ENCODE data around the gene ZBTB43. TPM values are rescaled to one million over a fixed set of nuclear protein-coding genes. Genes with fewer than 3 reads are reported as not detected.
A peak's percentile ranks its signal among the peaks of the same experiment; 100 is the strongest.
"Not testable (repeated sequence)": the region's sequence is repeated elsewhere in the genome, so short reads cannot be mapped to it uniquely, and the experiment has no call there.

ZBTB43 gene
- total RNA-seq, 1 experiment from 2014 or later: 4.3 TPM

DNA sequence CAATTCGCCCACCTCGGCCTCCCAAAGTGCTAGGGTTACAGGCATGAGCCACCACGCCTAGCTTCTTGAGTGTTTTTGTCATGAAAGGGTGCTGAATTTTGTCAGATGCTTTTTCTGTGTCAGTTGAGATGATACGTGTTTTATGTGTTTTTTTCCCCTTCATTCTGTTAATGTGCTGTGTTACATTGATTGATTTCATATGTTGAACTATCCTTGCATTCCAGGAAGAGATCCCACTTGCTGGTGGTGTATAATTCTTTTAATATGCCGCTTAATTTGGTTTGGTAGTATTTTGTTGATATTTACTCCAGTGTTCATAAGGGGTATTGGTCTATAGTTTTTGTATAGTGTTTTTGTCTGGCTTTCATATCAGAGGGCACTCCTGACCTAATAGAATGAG is 13.6 kb downstream of the ZBTB43 start:
- in situ Hi-C loops (cut with HindIII; ENCODE audit: low sequenced_read_pairs): no loop called here
- DNase-seq (ENCODE audit: low spot score): no peak

DNA sequence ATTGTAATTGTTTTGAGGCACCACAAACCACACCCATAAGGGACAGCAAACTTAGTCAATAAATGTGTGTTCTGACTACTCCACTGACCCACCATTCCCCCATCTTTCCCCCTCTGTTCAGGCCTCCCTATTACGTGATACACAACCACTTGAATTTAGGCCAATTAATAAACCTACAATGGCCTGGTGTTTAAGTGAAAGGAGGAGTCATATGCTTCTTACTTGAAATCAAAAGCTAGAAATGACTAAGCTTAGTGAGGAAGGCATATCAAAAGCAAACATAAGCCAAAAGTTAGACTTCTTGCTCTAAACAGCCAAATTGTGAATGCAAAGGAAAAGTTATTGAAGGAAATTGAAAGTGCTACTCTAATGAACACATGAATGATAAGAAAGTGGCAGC is 14.6 kb downstream of the ZBTB43 start:
- DNase-seq (ENCODE audit: low spot score): no peak
- in situ Hi-C loops (cut with HindIII; ENCODE audit: low sequenced_read_pairs): no loop called here

DNA sequence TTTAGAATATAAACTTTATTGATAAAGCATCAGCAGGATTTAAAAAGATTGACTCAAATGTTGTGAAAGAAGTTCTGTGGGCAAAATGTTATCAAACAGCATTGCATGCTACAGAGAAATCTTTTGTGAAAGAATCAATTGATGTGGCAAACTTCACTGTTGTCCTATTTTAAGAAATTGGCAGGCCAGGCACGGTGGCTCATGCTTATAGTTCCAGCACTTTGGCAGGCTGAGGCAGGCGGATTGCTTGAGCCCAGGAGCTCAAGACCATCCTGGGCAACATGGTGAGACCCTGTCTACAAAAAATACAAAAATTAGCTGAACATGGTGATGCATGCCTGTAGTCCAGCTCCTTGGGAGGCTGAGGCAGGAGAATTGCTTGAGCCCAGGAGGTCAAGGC is 17.4 kb downstream of the ZBTB43 start:
- peak; percentile 23 for DNase-seq (ENCODE audit: low spot score)
- in situ Hi-C loops (cut with HindIII; ENCODE audit: low sequenced_read_pairs): no loop called here

DNA sequence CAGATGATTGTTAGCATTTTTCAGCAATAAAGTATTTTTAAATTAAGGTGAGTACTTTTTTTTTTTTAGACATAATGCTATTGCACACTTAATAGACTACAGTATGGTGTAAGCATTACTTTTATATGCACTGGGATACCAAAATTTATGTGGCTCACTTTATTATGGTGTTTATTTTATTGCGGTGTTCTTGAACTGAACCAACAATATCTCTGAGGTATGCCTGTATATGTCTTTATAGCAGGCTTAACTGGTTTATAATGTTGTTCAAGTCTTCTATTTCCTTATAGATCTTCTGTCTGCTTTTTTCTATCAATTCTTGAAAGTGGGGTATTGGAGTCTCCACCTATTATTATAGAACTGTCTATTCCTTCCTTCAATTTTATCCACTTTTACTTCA is 18.0 kb downstream of the ZBTB43 start:
- in situ Hi-C loops (cut with HindIII; ENCODE audit: low sequenced_read_pairs): no loop called here
- no peak for DNase-seq (ENCODE audit: low spot score)

DNA sequence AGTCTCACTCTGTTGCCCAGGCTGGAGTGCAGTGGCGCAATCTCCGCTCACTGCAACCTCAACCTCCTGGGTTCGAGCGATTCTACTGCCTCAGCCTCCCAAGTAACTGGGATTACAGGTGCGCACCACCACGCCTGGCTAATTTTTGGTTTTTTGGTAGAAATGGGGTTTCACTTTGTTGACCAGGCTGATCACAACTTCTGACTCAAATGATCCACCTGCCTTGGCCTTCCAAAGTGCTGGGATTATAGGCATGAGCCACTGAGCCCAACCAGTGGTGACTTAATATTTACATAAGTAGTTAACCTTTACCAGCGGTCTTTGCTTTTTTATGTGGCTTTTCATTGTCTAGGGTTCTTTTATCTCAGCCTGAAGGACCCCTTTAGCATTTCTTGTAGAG is 19.2 kb downstream of the ZBTB43 start:
- DNase-seq (ENCODE audit: low spot score); in situ Hi-C loops (cut with HindIII; ENCODE audit: low sequenced_read_pairs): not testable (repeated sequence)

DNA sequence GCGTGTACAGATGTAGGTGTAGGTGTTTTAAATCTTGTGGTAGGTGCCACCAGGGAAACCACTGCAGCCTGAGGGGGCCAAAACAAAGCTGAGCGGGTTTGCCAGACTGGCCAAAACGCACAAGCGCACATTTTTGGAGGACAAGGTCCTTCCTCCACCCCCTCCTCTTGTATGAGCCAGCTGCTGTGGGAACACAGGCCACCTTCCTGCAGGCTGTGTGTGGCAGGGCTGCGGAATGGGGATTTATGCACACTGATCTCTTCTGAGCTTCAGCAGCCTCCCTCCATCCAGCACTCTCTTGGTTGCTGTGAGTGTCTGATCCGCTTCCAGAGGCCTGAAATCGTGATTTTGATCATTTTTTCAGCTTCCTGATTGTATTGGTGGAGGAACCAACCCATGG is 22.4 kb downstream of the ZBTB43 start:
- in situ Hi-C loops (cut with HindIII; ENCODE audit: low sequenced_read_pairs): no loop called here

DNA sequence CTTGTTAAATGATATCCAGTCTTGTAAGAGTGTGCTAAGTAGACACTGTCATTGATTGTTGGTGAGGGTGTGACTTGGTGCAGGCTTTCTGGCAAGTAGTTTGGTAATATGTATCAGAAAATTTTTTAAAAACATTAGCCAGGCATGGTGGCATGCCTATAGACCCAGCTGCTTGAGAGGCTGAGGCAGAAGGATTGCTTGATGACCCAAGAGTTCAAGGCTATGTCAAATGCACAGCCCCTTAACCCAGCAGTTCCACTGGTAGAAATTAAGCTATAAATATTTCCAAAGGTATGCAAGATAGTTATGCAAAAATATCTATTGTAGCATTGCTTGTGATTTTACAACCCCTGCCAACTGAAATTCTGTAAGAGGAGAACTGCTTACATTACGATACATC is 24.2 kb downstream of the ZBTB43 start:
- in situ Hi-C loops (cut with HindIII; ENCODE audit: low sequenced_read_pairs): no loop called here
- no peak for DNase-seq (ENCODE audit: low spot score)

More for the DNA sequence above, 22.4 kb downstream of the ZBTB43 start:
- DNase-seq (ENCODE audit: low spot score): no peak

DNA sequence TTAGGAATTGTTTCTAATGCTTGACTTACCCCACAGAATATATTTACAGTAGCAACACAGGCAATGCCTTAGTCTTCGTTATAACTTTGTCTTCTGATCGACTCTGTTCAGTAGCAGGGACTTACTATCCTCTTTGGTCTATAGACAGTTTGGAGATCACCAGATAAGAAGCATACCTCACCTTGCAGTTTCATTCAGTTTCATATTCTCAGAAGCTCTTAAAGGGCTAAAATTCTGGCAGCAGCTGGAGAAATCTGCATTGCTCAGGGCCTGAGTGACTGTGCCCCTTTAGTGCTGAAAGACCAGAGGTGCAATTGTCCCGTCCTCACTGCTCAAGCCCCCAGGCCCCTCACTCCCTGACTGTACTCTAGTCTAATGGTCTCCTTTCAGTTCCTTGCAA is 26.0 kb downstream of the ZBTB43 start:
- in situ Hi-C loops (cut with HindIII; ENCODE audit: low sequenced_read_pairs): no loop called here
- no peak for DNase-seq (ENCODE audit: low spot score)

DNA sequence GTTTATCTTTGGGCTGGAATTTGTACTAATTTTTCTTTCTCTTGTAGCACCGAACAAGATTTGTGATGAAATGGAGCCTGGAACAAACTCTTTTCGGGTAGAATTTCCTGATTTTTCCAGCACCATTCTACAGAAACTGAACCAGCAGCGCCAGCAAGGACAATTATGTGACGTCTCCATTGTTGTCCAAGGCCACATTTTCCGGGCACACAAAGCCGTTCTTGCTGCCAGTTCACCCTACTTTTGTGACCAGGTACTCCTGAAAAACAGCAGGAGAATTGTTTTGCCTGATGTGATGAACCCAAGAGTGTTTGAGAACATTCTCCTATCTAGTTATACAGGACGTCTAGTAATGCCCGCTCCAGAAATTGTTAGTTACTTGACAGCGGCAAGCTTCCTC is 27.6 kb downstream of the ZBTB43 start:
- in situ Hi-C loops (cut with HindIII; ENCODE audit: low sequenced_read_pairs): no loop called here
- DNase-seq (ENCODE audit: low spot score): no peak

DNA sequence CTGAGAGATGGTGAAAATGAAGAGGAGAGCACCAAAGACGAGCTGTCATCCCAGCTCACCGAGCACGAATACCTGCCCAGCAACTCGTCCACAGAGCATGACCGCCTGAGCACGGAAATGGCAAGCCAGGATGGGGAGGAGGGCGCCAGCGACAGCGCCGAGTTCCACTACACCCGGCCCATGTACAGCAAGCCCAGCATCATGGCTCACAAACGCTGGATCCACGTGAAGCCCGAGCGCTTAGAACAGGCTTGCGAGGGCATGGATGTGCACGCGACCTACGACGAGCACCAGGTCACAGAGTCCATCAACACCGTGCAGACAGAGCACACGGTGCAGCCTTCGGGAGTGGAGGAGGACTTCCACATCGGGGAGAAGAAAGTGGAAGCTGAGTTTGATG is 28.2 kb downstream of the ZBTB43 start:
- in situ Hi-C loops (cut with HindIII; ENCODE audit: low sequenced_read_pairs): no loop called here
- DNase-seq (ENCODE audit: low spot score): no peak

DNA sequence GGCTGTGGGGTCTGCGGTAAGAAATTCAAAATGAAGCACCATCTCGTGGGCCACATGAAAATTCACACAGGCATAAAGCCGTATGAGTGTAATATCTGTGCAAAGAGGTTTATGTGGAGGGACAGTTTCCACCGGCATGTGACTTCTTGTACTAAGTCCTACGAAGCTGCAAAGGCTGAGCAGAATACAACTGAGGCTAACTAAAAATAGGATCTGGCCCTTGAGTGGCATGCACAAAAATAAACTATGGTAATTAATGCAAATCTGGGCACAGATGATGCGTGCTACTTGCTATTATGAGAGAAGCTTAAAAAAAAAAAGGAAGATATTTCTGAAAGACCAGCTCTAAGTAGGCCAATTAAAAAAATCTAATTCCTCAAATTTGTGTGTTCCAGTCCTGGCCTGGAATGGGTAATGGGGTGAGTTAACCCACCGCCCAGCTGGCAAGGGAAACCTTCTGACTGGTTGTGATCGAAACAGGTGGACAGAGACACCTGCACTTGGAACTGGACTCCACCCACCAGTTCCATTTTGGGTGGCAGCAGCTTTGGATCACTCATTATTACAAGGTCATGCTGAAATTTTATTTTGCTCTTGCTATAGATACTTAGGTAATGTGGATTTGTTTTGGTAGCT is 29.0 kb downstream of the ZBTB43 start:
- peak; percentile 35 for DNase-seq (ENCODE audit: low spot score)
- in situ Hi-C loops (cut with HindIII; ENCODE audit: low sequenced_read_pairs): no loop called here

DNA sequence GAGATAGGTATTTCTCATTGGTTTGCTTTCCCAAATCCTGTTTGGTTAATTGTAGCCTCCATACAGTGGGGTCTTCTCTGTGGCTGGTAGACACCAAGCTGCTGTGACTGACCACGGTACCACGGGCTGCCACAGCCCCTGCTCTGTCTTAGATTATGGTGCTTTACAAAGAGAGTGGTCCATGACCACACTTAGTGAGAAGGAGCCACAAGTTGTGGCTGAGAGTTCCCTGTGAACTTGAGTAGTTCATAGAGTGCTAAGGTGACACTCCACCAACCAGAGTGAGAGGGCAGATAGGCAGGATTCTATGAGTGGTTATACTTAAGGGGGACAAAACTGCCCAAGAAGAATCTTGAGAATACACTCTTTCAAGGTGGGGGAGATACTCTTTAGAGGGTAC is 29.8 kb downstream of the ZBTB43 start:
- in situ Hi-C loops (cut with HindIII; ENCODE audit: low sequenced_read_pairs): no loop called here
- DNase-seq (ENCODE audit: low spot score): no peak

DNA sequence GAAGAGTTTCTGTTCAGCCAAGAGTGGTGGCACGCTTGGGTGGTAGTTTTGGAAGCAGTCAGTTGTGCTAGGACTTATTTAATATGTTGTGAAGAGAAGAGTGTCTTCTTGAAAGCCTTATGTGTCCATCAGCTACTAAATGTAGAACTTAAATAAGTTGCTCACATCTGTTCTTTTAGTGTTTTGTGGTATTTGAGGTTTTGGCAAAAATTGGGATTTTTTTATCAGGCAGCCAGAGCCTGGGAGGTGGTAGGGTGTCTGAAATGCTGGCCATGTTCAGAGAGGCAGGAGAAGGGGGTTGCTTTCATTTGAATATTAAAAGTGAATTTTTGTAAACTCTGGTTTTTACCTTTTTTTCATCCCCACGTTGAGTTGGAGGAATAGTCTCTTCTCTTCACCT is 31.4 kb downstream of the ZBTB43 start:
- no peak for DNase-seq (ENCODE audit: low spot score)
- in situ Hi-C loops (cut with HindIII; ENCODE audit: low sequenced_read_pairs): no loop called here

DNA sequence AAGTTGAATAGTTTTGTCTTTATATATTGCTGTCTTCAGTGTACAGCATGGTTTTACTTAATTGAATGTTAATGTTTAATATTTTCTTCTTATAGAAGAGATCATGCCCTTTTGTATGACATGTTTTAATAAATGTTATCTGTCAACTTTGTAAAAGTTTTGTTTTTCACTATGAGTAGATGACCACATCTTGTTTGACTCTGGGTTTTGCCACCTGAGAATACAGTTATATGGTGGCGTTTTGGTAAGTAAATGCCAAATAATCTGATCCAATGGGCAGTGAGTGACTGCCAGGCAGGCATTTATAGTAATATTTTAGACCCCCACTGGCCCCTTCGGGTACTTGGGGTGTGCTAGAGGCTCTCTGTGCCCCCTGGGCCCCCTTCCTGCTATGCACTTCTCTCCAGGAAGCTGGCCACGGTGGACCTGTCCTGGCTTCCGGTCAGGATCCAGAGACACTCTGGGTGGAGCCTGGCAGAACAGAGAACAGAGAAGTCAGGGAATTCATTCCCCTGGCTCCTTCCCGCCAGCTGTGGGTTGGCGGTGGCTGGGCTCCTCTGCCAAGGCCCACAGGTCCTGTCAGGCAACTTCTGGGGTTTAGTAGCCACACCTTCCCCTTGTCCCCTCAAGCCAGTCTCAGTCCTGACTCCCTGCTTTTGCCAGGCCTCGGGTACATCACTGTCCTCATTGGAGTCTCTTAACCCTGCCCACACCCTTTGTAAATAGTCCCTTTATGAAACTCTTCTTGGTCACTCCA is 33.4 kb downstream of the ZBTB43 start:
- in situ Hi-C loops (cut with HindIII; ENCODE audit: low sequenced_read_pairs): no loop called here
- no peak for DNase-seq (ENCODE audit: low spot score)

DNA sequence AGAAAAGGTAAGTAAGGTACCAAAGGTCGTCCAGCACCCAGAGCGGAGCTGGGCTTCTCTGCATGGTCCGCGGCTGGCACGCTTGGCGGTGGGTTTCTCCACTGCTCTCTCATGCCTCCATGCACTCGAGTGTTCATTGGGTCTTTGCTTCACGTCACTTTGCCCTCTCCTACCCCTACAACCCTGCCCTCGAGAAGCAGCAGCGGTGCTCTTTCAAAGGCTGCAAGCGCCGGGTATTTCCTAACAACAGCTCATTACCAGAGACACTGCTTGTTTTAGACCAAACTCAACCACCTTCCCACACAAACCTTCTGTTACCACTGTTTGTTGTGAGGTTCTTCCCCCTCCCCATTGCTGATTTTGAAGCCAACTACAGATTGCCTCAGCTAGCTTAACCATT is 34.1 kb downstream of the ZBTB43 start:
- in situ Hi-C loops (cut with HindIII; ENCODE audit: low sequenced_read_pairs): no loop called here
- DNase-seq (ENCODE audit: low spot score): no peak

DNA sequence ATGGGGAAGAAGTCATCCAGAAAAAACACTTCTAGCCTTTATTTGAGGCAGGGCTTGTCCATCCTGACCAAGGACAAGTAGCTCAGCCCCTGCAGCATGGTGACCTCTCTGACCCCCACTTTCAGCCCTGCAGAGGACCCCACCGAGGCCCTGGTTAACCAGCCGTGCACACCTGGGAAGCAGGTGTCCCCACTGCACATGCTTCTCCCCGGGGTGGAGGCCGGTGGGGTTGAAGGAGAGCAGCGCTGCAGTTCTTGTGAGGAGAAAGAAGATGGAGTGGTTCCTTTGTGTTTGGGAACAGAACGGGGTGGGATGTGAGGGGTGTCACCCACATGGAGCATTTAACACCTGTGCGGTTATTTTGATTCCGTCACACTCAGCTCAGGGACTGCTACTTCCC is 34.5 kb downstream of the ZBTB43 start:
- in situ Hi-C loops (cut with HindIII; ENCODE audit: low sequenced_read_pairs): no loop called here
- DNase-seq (ENCODE audit: low spot score): no peak

DNA sequence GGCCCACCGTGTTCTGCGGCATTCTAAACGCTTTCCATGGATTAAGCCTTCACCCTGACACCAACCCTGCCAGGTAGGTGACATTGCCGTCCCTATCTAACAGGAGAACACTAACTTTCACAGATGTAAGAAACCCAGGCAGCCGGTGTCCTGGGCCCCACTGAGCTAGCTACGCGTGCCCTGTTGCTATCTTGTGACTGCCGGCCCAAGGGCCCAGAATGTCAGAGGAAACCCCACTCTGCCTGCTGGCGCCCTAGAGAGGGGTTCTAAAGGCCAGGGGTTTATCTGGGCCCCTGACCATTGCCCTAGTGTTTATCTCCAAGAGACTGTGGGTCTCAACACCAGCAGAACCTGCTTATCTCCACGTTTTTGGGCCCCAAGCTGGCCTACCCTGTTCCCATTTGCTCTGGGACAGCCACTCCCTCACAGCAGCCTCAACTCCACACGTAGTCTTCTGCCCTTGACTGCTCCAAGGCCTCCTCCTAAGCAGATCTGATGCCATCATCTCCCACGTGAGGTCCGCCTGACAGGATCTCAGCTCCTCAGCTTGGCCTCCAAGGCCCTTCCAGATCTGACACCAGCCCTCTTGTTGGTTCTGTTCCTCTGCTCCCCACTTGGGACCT is 37.5 kb downstream of the ZBTB43 start:
- DNase-seq (ENCODE audit: low spot score): no peak
- in situ Hi-C loops (cut with HindIII; ENCODE audit: low sequenced_read_pairs): no loop called here

DNA sequence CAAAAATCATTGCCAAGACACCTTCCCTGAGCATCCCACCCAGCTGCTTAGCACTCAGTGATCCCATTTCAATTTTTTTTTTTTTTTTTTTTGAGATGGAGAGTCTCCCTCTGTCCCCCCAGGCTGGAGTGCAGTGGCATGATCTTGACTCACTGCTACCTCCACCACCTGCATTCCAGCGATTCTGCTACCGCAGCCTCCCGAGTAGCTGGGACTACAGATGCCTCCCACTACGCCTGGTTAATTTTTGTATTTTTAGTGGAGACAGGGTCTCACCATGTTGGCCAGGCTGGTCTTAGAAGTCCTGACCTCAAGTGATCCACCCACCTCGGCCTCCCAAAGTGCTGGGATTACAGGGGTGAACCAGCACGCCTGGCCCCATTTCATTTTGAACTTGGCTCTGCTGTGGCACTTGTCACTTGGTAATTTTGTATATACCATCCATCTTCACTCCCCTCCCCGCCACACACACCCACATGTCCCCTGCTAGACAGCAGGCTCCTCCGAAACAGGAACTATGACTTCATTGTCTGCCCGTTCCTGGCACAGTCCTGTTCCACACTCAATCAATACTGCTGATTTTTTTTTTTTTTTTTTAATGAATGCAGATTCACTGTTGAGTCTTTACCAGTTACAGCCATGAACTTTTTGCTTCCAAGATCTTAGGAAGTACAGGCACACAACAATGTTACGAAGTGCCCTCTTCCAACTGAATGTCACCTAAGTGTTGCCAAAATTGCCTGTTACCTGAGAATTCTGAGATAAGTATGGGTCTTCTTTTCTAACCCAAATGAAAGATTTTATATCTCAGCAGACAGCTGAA is 38.3 kb downstream of the ZBTB43 start:
- DNase-seq (ENCODE audit: low spot score): no peak
- in situ Hi-C loops (cut with HindIII; ENCODE audit: low sequenced_read_pairs): no loop called here

DNA sequence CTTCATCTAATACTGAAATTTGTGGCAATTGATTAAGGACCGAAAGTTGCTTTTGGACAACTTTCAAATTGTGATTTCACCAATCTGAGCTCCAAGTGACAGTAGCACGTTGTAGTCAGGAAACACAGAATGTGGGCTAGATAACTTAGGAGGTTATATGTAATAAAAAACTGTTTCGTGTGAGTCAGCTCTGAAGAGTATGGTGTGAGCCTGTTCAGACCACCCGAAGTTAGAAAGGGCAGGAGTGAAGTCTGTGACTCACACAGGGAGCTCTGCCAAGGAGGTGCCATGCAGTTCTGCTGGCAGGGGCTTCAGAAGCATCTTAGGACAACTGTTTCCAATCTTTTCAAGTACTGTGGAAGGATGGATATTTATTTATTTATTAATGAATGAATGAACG is 39.2 kb downstream of the ZBTB43 start:
- DNase-seq (ENCODE audit: low spot score): no peak
- in situ Hi-C loops (cut with HindIII; ENCODE audit: low sequenced_read_pairs): no loop called here

DNA sequence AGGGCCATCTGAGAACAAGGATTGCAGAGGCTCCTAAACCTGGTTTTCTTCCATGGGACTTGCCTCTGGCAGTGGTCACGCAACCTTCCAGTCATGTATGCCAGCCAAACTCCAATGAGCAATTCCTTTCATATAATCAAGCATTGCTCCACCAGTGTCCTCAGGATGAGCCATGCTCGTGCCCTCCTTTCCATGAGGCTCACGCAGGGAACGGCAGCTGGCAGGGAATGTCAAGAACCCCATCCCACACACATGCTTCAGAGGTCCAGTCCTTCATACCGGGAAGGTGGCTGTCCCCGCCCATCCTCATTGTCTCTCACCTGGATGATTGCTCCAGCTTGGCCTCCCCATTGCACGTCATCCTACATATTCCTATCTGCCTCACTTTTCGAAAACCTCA is 42.2 kb downstream of the ZBTB43 start:
- no peak for DNase-seq (ENCODE audit: low spot score)
- in situ Hi-C loops (cut with HindIII; ENCODE audit: low sequenced_read_pairs): no loop called here

Measured in G401 (cell line).